NCI-H1092 (cell line): Measurements from ENCODE around the gene MAN2B1.
A peak's percentile ranks its signal among the peaks of the same experiment; 100 is the strongest.
"Not testable (repeated sequence)": the region's sequence is repeated elsewhere in the genome, so short reads cannot be mapped to it uniquely, and the experiment has no call there.

Experiments
- DNase-seq: peaks from one replicate; lab custom pipeline; 2025; lab: John Stamatoyannopoulos, UW

The MAN2B1 gene

DNA sequence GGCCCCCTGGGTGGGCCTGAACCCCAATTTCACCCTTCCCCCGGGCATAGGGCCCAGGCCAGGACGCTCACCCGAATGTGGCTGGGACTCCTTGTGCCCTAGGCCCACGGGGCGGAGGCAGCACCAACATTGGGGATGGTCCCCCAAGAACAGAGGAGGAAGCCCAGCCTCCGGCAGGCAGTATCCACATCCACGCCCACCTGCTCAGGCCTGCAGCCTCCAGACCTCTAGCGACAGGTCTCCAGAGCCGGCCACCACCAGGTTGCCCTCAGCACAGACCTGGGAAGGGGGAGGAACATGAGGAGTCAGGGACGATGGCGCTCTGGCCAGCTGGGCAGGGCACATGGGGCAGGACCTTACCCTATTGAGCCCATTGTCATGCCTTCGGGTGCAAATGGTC lies 22.5 kb upstream of the MAN2B1 start:
- no peak for DNase-seq

DNA sequence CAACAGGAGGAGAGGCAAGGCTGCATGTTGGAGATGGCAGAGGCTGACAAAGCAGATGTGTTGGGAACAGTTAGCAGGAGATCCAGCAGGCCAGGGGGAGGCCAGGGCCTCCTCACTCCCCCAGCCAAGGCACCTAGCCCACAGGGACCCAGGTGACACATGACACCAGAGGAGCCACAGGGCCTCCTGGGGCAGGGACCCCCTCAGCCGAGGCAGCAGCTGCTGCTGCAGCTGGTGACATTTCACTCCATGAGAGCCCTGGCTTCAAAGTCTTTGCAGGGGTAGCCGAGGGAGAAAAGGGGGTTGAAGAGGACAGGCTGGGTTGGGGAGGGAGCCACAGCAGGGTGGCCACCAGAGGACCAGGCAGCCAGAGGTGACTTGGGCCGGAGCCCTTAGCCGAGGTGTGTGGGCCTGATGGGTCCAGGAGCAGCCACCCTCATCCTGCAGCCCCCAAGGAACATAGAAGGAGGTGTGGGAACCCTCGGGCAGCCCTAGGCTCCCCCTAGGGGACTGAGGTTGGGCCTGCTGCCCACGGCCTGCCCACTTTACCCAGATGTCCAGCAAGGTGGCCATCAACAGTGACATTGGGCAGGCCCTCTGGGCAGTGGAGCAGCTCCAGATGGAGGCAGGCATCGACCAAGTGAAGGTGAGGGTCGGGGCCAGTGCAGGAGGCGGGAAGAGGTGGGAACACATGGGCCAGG lies 21.1 kb upstream of the MAN2B1 start, which contains the start of gene GNG14:
TSS of gene GNG14 (plus strand) at position 503 of the 701 bp plus-strand sequence. CDS start at position 554, 51 bp downstream.
- no peak for DNase-seq

DNA sequence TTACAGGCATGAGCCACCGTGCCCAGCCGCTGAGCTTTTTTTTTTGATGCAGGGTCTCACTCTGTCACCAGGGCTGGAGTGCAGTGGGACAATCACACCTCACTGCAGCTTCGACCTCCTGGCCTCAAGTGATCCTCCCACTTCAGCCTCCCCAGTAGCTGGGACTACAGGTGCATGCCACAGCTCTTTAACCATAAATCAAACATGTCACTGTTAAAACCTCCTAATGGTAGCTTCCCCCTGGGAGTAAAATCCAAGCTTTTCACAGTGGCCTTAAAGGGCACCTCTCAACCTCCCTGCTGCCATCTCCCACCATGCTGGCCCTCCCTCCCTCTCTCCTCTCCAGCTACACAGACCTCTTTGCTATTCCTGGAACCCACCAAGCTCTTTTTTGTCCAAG lies 19.3 kb upstream of the MAN2B1 start:
- DNase-seq: no peak

DNA sequence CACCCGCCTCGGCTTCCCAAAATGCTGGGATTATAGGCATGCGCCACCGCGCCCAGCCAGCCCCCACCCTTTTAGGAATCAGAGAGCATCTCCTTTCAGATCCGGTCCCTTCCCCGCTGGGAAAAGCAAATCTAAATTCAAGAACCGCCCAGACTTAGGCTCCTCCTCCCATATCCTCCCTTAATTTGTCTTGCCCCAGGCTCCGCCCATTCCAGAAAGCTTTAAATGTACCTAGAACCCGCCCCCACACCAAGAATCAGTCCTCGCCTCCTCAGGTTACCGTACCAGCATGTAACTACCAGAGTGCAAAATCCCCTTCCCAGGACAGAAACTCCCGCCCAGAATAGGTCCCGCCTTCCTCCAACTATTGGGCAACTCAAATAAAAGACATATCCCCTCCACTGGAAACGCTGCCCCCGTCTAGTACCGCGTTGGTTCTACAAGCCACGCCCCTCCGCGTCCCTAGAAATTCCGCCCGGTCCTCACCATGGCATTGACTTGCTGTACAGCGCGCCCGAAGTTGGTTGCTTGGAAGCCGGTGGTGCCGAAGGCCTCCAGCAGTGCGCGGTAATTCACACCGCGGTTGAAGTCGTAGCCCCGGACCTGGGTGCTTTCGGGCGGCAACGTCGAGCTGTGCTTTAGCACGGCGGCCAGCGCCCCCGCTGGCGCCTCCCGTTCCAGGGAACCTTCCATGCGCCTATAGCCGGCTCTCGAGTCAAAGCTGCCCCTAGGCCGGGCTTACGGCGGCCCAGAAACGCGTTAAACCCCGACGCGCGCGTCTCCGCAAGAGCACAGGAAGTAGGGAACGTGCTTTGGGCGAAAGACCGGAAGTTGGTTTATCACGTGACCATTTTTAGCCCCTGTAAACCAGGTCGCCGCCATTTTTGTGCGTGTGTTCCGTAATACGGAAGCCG lies 14.8 kb upstream of the MAN2B1 start, which contains the start of gene DHPS:
TSS of gene DHPS (minus strand) at position 807 of the 914 bp plus-strand sequence. CDS start at position 693, 114 bp downstream.
- DNase-seq: peak; percentile 97

DNA sequence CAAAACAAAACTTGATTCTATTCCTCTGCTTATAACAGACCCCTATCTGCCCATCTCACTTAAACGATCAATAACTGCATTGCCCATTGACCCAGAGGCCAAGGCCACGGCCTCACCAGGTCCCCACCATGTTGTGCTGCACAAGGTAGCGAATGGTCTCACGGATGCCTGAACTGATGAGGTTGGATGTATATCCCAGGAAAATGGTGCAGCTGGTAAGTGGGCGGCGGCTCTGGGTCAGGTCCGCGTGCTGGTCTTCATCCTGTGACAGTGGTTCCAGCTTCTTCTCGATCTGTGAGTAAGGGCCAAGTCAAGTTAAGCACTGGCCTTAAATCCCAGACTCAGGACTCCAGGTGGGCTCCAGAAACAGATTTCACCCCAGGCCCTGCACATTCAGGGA lies 13.5 kb upstream of the MAN2B1 start:
- no peak for DNase-seq

DNA sequence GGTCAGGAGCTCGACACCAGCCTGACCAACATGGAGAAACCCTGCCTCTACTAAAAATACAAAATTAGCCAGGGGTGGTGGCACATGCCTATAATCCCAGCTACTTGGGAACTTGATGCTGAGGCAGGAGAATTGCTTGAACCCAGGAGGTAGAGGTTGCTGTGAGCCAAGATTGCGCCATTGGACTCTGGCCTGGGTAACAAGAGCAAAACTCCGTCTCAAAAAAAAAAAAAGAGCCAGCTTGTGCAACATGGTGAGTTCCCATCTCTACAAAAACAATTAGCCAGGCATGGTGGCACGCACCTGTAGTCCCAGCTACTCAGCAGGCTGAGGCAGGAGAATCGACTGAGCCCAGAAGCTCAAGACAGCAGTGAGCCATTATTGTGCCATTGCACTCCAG lies 11.5 kb upstream of the MAN2B1 start:
- not testable (repeated sequence) for DNase-seq

DNA sequence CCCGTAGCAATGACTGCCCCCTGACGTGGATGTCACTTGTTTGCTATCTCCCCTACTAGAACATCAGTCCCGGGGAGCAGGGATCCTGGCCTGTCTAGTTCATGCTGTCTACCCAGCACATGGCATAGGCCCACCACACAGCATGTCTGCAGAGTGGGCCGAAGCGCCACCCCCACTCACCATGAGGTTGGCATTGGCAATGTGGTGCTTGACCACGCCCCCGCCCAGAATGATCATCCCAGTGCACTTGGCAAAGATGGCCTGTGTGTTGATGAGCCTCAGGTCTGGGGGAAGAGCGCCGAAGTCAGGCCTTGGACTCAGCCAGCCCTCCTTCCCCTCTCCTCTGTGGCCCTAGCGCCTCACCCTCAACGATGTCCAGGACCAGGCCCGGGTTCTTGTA lies 10.4 kb upstream of the MAN2B1 start:
- no peak for DNase-seq

DNA sequence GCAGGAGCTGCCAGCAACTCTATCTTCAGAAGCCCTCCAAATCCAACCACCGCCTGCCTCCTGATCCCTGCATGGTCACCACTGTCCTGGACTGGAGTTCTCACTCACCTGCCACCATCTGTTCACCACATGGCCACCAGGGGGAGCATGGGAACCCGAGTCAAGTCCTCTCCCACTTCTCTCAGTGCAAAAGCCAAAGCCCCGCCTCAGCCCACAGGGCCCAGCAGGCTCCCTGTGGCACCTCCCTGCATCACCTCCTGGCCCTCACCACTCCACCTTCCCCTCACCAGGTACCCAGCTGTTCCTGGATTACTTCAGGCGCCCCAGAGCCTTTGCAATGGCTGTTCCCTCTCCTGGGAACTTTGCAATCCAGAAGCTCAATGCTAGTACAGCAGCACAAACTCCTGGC lies 9.8 kb upstream of the MAN2B1 start:
- peak; percentile 71 for DNase-seq

DNA sequence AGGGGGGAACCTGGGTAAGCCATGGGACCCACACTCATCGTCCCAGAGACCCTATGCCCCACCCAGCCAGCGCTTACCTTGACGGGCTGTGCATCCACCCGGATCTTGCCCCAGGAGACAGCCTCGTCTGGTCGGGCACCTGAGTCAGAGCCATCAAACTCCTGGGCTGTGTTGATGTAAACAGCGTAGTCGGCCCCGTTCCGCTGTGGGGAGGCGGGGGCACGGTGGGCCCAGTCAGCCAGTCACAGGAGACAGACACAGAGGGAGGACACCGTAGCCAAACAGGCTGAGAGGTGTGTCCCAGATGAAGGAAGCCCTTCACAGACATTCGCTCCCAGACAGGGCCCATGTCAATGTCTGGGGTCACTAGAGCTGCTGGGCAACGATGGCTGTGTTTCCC lies 9.4 kb upstream of the MAN2B1 start:
- DNase-seq: no peak

DNA sequence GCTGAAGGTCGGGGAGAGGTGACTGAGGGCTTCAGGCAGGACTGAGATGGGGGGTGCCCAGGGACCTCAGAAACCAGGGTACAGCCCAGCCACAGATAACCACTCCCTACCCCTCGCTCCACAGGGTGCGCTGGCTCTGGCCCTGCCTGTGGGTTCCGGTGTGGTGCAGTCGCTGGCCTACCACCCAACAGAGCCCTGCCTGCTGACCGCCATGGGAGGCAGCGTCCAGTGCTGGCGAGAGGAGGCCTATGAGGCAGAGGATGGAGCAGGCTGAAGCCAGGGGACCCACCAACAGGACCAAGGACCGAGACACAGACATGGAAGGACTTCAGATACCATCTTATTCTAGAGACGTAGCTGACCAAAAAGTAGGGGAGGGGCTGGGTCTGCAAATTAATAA lies 8.9 kb upstream of the MAN2B1 start:
- no peak for DNase-seq

DNA sequence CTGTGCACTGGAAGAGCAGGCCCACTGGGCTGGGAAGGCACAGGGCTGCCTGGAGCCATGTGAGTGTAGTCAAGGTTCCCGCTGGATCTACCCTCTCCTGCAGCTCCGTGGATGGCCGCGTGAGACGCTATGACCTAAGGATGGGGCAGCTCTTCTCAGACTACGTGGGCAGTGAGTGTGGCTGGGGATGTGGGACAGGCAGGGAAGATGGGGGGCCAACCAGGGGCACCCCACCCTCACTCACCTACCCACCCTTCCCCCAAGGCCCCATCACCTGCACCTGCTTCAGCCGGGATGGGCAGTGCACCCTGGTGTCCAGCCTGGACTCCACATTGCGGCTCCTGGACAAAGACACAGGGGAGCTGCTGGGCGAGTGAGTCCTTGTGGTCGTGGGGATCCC lies 6.2 kb upstream of the MAN2B1 start:
- DNase-seq: no peak

DNA sequence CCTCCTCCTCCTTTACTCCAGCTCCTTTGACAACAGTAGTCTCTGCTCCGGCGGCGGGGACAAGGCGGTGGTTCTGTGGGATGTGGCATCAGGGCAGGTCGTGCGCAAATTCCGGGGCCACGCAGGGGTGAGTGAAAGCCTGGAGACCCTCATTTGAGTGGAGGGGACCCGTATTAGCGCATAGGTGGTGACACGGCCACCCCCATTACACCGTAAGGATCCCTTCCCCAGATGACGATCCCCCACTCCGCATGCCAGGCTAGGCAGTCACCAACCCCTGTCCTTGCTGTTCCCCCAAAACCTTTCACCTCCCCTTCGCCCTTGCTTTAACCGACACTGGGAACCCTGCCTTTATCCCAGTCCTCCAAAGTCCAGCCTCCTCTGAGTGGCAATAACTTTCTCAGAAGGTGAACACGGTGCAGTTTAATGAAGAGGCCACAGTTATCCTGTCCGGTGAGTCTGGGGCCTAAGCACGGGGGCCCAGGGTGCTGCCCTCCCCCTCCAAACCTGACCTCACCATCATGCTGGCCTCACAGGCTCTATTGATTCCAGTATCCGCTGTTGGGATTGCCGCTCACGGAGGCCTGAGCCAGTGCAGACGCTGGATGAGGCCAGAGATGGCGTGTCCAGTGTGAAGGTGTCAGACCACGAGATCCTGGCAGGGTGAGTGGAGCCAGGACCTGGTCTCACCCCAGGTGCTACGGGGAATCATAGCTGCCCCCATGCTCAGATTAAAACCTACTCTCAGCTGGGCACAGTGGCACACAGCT lies 3.8 kb upstream of the MAN2B1 start:
- no peak for DNase-seq

DNA sequence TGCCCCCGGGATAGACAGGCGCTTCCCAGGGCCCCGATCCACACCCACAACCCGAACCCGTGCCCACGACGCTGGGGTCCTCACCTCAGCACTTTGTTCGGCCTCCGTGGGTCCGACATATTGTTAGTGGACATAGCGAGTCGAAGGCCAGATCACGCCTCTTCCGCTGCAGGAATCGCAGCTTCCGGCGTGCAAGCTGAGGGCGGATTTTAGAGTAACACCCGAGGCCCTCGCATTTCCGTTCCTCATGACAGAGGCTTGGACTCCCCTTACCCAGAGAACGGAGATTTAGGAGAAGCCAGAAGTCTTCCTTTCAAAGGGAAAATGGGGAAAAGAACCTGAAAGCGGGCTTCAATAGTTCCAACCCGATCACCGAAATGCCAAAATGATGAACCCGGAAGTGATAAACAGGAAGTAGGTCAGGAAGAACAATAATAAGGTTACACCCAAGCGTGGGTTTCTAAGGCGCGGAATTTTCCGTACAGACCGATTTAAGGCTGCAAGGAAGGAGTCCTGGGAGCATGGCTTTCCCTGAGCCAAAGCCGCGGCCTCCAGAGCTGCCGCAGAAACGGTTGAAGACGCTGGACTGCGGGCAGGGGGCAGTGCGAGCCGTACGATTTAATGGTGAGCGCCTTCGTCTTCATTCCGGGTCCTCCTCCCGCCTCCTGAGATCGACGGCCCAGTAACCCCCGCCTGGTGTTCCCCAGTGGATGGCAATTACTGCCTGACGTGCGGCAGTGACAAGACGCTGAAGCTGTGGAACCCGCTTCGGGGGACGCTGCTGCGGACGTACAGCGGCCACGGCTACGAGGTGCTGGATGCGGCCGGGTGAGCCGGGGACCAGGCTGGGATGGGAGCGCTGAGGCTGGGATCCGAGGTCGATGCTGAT lies 3.0 kb upstream of the MAN2B1 start:
- peak; percentile 75 for DNase-seq

DNA sequence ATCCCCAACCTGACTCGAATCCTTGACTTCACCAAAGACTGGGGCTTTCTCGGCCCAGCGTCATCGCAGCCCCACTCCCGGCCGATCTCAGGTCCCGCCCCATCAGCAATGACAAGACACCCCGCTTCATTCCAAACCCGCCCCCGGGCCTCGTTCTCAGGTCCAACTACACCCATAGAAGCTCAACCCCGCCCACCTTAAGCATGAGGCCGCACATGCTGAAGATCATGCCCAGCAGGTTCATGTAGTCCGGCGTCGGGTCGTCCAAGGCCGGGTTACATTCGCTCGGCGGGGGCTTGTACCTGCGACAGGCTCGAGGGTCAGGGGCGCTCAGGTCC lies 2.4 kb upstream of the MAN2B1 start:
- DNase-seq: no peak

DNA sequence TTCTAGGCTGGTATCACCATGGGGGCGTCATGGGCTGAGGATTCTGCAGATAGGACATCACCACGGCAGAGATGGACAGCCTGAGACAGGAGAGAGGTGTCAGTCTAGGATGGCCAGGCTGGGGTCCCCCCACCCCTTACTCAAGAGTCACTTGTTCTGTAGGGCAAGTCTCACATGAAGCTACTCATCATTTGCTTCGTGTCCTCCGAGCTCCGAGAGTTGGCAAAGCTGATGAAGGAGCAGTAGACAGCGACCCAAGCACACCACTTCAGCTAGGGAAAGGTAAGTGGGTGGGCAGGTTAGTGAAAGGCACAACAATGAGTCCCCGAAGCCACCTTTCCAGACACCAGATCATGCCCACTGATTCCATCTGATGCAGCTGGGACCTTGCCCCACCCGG lies 1.8 kb upstream of the MAN2B1 start:
- no peak for DNase-seq

DNA sequence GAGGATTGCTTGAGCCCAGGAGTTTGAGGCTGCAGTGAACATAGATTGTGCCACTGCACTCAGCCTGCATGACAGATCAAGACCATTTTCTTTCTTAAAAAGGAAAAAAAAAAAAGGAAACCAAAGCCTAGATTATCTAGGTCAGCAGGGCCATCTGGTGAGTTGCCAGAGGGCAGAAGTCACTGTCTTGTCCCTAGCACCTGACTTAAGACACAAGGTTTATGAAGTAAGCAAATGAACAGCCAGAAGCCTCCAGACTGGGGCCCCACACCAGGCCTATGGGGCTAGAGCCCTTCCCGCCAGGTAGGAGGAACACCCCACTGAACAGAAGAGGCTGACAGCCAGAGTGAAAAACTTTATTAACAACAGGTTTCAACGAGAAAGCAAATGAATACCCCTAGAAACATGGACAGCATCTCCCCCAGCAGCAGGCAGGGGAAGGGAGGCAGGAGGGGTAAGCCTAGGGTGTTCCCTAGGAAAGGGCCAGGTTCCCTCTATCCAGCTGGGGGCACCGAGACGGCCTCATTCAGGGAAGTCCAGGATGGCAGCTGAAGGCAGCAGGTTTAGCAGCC lies 1.3 kb upstream of the MAN2B1 start:
- DNase-seq: no peak

DNA sequence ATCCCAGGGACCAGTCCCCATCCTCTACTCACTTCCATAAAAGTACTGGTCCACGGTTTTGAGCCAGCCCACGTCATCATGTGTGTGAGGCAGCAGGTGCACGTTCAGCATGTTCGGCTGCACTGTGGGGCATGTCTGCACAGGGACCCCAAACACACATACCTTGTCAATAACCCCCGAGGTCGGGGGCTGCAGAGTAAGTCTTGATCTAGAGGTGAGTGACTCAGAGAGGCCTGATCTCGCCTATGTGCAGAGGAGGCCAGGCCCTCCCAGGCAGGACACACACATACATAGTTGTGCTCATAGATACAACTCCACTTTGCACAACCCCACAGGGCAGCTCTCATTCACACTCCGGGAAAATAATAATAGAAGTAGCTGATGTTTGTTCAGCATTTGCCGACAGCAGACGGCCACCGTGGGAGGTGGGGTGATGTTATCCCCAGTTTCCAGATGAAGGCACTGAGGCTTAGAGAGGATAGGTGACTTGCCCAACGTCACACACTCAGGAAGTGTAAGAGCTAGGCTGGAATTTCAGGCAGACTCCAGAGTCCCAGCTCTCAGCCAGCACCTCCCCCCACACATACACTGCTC lies 774 bp downstream of the MAN2B1 start:
- DNase-seq: no peak

DNA sequence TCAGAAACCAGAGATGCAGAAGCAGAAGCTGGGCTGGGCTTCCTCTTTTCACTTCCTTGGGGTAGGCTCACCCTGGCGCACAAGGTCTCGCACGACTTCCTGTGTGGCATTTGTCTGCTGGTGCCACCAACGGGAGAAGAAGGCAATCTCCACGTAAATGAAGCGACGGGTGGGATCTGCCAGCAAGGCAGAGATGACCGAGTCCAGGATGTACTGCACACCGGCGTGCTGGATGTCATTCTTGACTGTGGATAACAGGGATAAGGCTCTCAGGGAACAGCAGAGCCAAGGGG lies 1.3 kb downstream of the MAN2B1 start:
- DNase-seq: no peak

DNA sequence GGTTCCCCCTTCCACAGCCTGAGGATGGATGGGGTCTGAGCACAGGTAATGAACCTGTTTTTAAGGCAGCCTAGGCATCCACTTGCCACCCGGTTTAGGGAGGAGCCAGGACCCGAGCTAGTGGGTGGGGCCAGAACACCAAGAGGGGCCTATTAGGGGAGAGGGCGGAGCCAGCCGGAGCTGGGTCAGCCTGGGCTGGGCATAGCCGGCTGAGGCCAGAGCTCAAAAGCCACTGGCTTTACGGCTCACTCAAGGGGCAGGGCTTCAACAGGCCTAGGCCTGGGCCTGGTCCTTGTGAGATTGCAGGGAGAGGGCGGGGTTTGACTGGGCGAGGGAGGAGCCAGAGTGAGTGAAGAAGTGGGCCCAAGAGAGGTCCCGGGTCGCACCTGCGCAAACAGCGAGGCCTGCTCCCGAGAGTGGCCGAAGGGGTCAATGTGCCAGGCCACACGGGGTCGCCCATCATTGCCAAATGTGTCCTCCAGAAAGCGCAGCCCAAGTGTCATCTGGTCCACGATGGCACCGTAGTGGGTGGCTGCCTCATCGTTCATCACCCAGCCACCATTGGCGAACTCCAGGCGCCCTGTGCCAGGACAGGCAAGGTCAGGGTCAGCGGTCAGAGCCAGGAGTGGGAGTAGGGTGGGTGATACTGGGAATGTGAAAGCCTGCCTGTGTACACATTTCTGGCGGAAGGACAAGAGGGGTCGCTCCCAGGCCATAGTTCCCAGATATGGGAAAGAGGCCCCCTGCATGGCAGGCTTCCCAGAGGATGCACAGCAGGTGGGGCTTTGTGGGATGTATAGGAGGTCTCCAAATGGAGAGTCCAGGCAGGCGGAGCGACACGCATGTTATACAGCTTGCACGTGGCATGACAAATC lies 1.9 kb downstream of the MAN2B1 start:
- no peak for DNase-seq

DNA sequence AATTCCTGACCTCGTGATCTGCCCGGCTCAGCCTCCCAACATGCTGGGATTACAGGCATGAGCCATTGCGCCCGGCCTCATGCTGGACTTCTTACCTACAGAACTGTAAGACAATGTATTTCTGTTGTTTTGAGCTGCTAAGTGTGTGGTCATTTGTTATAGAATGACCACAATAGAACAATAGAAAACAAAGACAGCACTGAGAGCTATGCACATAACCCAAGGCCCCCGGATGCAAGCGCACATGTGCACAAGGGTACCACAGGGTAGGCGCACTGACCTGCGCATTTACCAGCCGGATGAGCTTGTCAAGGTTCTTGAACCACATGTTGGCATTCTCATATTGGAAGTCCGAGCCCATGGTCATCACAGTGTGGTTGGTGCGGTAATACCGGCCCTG lies 5.6 kb downstream of the MAN2B1 start:
- no peak for DNase-seq
